Hematopoietic multipotent progenitor cell treated with erythropoietin and hydrocortisone succinate and interleukin-3 and kit ligand, for 4 days (in vitro differentiated cells): Measurements from ENCODE around the gene CLDN2.

Experiments used
- DNase-seq: peaks from one replicate; pipeline ENCODE4 v3.0.0-alpha.2; 2015

CLDN2 gene

DNA sequence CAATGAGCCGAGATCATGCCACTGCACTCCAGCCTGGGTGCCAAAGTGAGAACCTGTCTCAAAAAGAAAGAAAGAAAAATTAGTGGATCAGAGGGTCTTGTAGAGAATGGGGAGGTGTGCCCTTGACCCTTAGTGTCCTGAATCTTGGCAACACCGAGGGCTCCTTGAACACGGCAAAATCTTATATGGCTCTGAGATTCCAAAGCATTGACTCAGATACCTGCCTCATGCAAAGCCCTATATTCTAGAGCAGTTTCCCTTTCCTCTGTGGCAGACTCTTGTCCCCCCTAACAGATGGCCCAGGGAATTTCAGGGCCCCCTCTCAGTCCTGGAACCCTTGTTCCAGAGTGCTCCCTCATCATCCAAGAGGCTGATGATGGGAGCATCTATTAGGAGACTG lies 6.8 kb downstream of the CLDN2 start:
- no peak for DNase-seq

DNA sequence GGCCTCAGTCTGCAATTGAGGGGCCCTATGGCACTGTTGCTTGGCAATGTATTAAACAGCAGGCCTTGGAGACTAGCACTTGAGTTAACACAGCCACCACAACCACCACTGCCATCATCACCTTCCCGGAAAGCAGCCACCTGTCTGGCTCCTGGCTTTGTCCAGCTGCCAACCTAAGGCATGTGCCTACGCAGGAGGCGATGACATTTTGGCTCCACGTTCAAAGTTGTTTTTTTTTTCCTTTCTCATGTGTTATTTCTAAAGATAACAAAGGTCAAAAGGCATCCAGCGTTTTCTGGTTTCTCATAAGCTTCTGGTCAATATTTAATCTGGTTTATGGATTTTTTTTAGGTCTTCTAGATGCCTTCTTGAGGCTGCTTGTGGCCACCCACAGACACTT lies 7.5 kb downstream of the CLDN2 start:
- no peak for DNase-seq

DNA sequence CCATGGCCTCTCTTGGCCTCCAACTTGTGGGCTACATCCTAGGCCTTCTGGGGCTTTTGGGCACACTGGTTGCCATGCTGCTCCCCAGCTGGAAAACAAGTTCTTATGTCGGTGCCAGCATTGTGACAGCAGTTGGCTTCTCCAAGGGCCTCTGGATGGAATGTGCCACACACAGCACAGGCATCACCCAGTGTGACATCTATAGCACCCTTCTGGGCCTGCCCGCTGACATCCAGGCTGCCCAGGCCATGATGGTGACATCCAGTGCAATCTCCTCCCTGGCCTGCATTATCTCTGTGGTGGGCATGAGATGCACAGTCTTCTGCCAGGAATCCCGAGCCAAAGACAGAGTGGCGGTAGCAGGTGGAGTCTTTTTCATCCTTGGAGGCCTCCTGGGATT lies 8.0 kb downstream of the CLDN2 start:
- no peak for DNase-seq

DNA sequence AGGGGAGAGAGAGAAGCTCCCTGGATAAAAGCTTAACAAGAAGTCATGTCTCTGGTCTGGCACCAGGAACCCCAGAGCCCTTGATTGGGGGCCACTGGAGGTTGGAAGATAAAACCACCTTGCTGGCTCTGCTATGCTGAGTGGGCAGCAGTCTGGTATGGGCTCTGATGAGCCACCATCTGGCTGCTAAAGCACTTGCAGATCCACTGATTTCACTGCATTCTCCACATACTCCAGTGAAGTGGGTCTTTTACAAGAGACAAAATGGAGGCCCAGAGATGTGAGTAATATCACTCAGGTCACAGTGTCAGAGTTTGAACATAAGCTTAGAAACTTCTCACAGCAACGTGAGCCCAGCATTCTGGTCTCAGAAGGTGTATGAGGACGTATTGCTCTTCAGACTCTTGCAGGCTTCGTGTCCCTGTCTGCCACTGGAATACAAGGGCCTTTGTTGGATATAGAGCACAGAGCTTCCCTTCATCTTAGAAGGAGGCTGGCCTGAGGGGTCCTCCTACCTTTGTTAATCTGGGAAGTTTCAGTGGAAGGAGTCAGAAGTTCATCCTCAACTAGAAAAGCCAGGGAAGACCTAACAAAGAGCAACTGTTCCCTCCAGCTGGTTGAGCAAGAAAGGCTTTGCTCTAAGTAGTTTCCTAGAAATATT lies 11.8 kb downstream of the CLDN2 start:
- peak; percentile 3 for DNase-seq

DNA sequence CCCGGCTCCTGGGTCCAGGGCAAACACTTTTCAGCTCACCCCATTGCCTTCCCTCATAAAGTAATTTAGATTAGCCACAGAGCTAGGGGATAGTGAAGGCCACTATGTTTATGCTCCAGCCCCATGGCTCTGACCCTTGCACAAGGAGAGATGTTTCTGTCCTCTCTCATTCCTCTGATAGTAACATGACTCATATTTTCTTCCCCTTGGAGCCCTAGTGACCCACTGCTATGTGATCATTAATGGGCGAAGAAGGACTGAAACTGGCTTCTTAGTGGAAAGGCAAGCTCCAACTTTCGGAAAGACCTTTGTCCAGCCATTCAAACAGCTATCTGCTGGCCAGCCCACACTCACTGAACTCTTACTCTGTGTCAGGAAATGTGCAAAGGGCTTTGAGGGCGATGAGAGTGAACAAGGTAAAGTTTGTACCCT lies 12.3 kb downstream of the CLDN2 start:
- no peak for DNase-seq

DNA sequence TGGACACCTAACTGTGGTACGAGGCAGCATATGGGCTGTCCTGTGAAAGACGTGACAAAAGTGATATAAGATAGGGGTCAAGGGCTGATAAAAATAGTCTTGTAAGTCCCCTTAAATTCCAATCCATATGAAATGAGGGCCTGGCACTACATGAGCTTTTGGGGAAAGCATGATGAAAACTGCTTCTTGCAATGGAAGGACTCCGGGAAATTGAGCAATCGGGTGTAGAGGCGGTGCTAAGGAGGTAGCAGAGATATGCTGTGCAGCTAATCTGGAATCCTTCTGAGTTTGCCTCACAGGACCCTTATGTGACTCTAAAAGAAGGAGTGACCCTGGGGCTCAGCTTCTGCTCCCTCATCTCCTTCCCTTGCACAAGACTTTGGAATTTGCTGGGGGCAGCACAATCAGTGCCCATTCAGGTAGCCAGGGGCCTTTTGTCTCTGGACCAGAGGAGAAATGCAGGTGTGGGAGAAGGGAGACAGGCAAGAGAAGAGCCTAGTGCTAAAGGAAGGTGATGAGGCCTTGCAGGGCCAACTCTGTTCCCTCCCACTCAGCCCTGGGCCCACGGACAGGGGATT lies 12.8 kb downstream of the CLDN2 start:
- peak; percentile 9 for DNase-seq

DNA sequence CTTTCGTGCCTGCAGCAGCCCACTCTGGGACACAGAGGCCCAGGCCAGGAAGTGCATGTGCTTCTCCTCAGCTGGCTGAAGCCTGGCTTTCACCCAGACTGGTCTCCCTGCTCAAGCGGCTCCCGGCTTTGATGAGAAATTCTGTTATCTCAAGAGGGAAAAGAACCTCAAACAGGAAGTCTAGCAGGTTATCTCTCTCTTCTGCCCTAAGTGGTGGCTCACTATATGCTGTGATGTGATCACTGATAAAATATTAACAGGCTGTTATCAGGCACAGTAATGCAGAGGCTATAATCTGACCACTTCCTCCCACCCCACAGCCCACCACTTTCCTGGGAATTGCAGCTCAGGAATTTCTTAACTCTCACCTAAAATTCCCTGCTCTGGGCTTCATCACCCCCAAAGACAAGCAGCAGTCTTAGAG lies 13.3 kb downstream of the CLDN2 start:
- DNase-seq = peak; percentile 47

DNA sequence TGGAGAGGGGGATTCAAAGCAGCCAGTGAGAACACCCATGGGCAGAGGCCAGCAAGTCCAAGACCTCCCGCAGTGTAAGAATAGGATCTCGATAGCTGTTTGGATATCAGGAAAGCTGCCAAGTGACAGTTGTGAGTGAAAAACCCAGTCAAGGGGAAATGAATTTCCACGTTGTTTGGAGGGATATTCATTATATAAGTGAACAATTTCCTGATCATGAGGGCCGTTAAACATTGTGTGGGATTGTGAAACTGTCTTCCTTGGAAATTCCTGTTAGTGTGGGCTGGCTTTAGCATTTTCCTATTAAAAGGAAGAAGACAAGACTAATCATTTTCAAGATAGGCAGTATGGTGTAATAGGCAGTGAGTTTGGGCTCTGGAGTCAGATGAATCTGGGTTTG lies 15.0 kb downstream of the CLDN2 start:
- DNase-seq = no peak

DNA sequence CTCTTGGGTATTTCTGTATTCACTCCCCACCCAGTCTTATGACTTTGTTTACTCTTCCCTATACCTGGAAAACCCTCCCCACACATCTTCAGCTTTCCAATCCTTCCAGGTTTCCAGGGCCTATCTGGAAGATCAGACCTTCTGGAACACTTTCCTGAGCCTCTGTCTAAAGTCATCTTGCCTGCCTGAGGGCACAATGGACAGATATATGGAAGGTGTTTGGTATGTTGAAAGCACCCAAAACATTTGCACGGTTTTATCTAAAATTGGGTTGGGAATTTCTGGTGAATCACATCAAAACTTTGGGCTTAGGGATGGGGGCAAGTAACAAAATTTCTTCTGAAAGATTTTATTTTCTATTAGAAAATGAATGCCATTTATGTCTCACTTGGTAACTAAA lies 16.0 kb downstream of the CLDN2 start:
- DNase-seq = no peak

DNA sequence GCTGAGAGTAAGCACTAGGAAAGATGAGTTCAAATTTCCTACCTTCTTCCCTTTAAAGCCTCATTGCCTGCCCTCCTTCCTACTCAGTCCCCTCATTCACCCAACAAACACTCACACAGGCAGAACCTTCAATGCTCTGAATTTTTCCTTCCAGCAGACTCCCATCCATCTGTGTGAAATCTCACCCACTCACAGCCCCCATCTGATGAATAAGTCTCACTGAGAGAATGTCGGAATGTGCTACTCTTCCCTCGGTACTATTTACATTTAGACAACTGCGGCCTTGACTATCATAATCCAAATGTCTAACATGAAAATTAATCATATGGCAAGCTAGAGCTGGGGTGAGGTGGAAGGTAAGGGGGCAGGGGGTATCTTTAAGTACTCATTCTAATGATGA lies 19.4 kb downstream of the CLDN2 start:
- DNase-seq = no peak

DNA sequence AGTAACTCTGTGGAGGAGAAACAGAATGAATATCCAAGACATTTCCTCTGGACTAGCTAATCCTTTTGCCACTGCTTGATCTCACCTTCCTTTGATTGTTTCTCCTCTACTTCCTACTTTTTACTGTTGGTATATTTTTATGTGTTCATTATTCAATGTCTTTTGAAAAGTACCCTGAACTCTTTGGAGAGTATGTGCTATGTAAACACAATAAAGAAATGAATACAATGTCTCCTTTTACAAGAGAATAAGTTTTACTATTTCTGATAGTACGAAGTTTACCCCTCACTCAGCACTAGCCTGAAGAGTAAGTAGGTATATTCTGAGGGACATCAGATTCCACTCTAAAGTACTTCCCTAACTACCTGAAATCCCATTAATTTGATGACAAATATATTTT lies 19.9 kb downstream of the CLDN2 start:
- DNase-seq = no peak

DNA sequence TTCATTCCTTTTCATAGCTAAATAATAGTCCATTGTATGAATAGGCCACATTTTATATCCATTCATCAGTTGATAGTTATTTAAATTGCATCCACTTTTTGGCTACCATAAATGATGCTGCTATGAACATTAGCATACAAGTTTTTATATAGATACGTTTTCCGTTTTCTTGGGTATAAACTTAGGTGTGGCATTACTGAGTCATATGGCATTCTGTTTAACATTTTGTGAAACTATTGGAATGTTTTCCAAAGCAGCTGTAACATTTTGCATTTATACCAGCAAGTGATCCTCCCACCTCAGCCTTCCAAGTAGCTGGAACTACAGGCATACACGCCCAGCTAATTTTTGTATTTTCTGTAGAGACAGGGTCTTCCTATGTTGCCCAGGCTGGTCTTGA lies 26.3 kb downstream of the CLDN2 start:
- no peak for DNase-seq

DNA sequence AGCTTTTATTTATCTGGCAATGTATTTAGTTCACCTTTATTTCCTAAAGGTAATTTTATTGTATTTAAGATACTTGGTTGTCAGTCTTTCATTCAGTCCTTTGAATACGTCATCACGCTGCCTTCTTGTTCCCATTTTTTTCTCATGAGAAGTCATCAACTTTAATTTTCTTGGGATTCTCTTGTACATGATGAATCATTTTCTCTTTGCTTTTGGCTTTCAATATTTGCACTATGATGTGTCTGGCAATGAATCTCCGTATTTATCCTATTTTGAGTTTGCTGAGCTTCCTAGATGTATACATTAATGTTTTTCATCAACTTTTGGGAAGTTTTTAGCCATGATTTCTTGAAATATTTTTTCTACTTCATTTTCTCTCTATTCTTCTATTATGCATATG lies 28.4 kb downstream of the CLDN2 start:
- DNase-seq = no peak

DNA sequence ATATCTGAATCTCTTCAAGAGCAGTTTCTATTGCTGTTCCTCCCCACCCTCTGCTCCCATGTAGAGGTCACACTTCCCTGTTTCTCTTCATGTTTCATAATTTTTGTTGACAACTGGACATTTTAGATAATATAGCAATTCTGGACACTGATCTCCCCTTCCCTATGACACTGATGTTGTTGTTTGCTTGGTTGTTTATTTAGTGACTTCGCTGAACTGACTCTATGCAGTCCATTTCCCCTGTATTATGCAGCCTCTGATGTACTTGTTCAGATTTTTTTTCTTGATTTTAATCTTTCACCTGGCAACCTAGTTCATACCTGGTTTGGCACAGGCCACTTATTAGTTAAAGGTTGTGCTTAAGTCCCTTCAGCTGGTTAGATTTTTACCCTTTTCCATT lies 29.2 kb downstream of the CLDN2 start:
- DNase-seq = no peak

DNA sequence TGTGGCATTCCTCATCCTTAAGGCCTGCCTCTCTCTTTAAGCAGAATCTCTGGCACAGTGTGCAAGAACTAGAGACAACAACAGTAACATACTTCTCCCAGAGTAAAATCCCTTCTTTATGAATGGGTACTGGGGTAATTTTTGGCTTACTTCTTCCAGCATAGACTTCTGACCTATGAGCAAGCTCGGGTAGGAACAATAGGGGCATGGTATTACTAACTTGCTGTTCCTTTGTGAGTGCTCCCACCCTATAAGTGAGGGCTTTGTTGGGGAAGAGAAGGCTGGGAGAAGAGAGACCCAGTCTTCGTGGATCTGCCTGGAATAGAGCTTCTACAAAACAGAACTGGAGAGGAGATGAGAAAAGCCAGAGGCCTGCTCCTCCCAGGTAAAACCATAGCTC lies 30.2 kb downstream of the CLDN2 start:
- no peak for DNase-seq

DNA sequence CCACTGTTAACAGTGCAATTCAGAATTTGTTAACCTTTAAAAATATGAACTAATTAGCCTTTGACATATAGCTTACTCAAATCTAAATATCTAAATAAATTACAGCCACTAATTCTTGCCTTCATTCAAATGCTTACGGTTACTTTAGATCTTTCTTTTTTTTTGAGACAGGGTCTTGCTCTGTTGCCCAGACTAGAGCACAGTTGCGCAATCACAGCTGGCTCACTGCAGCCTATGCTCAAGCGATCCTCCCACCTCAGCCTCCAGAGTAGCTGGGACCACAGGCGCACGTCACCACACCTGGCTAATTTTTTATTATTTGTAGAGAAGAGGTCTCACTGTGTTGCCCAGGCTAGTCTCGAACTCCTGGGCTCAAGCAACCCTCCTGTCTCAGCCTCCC lies 31.0 kb downstream of the CLDN2 start:
- DNase-seq = no peak

DNA sequence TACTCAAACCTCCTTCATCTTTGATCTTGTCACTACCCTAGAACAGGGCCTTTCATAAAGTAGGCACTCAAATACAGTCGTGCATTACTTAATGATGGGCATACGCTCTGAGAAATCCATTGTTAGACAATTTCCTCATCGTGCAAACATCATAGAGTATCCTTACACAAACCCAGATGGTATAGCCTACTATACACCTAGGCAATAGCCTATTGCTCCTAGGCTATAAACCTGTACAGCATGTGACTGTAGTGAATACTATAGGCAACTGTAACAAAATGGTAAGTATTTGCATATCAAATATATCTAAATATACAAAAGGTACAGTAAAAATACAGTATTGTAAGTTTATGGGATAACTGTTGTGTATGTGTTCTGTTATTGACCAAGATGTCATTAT lies 31.9 kb downstream of the CLDN2 start:
- no peak for DNase-seq

DNA sequence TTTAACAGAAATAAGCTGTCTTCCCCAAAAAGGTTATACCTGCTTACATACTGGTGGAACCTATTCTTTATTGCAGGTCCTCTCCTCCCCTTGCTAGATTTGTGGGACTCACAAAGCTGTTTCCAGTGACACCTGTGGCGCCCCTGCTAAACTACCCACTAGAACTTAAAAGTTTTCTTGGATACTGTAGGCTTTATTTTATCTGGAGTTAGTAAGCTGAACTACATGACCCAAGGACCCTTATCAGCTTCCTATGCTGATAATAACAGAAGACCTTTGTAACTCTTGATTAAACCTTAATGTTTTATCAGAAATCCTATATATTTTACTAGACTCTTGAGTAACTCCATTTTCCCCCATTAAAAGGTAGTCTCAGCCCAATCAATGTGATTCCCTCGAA lies 32.3 kb downstream of the CLDN2 start:
- no peak for DNase-seq

DNA sequence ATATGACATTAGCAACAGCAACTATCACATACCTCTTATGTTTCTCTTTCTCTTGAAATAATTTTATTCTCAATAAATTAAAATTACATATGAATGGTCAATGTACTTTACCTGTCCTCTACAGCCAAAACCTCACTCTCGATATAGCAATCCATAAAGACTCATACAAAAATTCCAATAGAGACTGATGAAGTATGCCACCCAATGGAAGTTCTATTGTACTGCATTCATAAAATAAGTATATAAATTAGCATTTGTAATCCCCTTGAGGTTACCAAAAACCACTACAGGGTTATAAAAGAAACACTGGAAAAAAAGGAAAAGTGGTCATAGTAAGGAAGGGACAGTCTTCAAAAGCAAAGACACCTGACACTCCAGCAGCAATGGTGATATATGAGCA lies 32.8 kb downstream of the CLDN2 start:
- DNase-seq = peak; percentile 35

DNA sequence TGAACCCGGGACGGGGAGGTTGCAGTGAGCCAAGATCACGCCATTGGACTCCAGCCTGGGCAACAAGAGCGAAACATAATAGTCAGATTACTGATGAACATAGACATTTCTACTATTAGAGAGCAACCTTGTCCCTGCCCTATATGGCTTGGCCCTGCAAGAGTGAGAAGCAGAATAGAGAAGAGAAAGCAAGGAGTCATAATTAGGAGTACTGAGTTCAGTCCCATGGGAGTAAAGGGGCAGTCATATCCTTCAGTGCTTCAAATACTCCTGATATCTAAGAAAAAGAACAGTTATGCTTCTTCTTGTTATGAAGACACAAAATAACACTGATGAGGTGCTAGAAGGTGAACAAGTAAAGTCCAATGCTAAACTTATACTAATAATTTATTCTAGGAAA lies 33.8 kb downstream of the CLDN2 start:
- DNase-seq = no peak

DNA sequence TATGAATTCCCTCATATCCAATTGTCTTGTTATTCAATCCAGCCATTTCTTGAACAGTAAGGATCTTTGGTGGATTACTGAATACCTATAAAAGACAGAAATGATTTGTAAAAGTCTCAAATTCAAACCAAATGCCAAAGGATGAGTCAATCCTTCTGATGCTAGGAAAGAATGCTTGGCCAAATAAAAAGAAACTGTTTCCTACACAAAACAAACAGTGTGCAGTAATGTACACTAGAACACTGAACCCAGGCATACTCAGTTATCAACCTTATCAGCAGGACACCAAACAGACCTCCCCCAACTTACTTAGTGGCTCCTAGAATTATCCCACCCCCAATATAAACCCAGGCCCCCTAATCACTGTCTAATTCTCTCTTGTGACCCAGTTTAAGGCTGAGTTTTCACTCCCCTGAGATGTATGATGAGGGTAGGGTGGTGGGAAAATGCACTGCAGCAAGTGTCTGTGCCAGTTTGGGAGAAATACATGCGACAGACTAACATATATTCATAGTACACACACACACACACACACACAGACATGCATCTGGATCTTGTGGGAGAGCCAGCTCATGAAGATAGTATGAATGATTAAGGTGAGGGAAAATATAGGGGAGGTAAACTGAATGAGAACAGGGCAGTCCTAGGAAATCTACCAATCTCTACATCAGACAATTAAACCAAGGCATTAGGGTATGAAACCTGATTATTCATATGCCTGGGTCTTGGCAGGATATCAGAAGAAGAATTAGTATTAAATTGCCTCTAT lies 35.0 kb downstream of the CLDN2 start:
- DNase-seq = no peak

DNA sequence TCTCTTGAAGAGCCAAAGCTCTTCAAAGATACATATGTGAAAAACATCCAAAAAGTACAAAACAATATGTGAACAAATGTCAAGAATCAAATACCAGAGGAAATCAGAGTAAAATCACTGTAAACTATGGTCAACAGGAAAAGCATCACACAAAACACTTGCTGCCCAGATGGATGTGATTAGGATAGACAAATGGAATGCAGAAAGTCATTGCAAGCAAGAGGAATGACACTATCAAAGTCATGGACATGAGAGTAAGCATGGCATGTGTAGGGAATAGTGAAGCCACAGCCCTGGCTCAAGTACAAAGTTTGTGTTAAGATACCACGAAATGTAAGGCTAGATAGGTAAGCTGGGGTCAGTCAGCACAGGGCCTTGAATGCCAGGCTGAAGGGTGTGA lies 37.7 kb downstream of the CLDN2 start:
- DNase-seq = no peak

DNA sequence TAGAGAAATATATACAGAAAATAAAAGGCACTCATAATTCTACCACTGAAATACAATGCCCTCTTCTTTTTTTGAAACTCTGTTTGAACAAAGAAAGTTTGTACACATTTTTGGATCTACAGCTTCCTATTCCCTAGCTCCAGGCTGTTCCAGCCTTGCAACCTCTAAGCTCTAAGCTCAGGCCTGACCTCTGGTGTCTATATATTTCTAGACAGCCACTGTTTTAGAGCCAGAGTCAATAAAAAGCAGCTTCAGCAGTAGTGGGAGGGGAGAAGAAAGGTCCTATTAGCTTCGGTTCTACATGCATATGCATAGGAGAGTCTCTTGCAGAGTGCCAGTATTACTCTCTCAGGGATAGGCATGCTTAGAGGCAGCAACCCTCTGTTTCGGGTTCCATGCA lies 39.7 kb downstream of the CLDN2 start:
- DNase-seq = peak; percentile 19

DNA sequence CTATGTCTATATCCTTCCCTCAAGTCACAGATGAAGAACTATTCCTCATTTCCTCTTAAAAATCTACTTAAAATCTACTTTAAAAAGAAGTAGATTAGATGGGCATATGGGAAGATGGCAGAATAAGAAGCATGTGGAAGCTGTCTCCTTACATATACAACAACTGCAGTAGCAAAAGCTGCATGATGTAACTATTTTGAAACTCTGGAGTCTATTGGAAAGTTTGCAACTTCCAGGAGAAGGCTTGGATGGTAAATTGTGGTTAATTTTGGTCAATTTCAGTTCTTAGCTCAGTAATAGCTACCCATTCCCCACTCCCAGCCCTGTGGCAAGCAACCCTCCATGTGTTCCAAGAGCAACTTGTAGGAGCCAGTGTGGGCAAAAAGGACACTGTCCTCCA lies 42.9 kb downstream of the CLDN2 start:
- DNase-seq = no peak

DNA sequence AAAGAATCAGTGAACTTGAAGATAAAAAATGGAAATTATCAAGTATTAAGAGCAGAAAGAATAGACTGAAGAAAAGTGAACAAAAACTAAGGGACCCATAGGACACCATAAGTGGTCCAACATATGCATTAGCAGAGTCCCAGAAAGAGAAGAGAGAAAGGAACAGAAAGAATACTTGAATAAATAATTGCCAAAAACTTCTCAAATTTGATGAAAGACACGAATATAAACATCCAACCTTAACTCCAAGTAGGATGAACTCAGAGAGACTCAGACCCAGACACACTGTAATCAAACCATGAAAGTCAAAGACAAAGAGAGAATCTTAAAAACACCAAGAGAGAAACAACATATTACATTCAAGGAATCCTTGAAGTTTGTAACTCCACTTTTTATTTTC lies 44.1 kb downstream of the CLDN2 start:
- DNase-seq = no peak
